Left ventricle myocardium superior (tissue), 1 donor: ENCODE results near the gene GFY. TPM values are rescaled to one million over a fixed set of nuclear protein-coding genes. Genes with fewer than 3 reads are reported as not detected.
A peak's percentile ranks its signal among the peaks of the same experiment; 100 is the strongest.
"Not testable (repeated sequence)": the region's sequence is repeated elsewhere in the genome, so short reads cannot be mapped to it uniquely, and the experiment has no call there.

Source experiments
- ATAC-seq: fragments of 200-7000 bp; cut with Tn5 transposase; one replicate; pipeline ENCODE4 v1.9.1; 2020; ENCODE audit warnings: mild to moderate bottlenecking, moderate library complexity
- DNase-seq: peaks from one replicate; pipeline ENCODE4 v3.0.0-alpha.2; 2020
- intact Hi-C: fragments of 100-400 bp; cut with micrococcal nuclease; formaldehyde crosslinking; loops from one replicate; pipeline ENCODE4 v1.11.0; 2022
- total RNA-seq: library from RNA; stranded (reverse); fragmentation: NEBNext Ultra II Directional; extraction: Animal tissue kit (Norgen Biotek cat#: 25700); gene quantifications from one replicate; pipeline ENCODE4 v1.2.1, GENCODE V29; 2021
- donor health status: DM: no; HTN: yes; CAD: no; lungs with severe emphysema.

Gene GFY
- total RNA-seq, 1 donor from 2014 or later = not detected

GRCh38 chr19:49441210-49441959 lies 16.2 kb downstream of the GFY start, which contains the start of gene SLC17A7:
SLC17A7 (minus strand) TSS chr19:49441527; CDS start chr19:49441379, 148 bp downstream.
- intact Hi-C loops = loop anchor here (5.0 kb wide), 1 partner anchor 49 kb away; no protein-coding TSS in a partner anchor
- ATAC-seq (peak; percentile 10), DNase-seq (peak; percentile 70)

DNA sequence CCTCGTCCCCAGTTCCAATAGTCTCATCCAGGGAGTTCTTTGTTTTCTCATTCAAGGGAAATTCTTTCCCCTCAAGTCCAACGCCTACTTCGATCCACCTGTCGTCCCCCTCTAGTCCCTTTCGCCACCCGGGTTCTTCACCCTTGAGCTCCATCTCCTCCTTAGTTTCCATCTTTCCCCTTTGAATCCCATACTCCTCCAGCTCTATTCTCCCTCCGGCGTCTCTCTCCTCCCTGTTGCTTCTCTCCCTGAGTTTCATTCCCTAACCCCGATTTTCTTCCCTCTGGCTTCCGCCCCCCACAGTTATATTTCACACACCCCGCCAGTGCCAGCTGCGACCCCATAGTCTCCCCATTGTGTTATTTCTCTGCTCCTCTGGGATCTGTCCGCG lies 16.8 kb downstream of the GFY start:
- no peak for ATAC-seq
- intact Hi-C loops = loop anchor here (5.0 kb wide), 1 partner anchor 50 kb away; no protein-coding TSS in a partner anchor
- no peak for DNase-seq

GRCh38 chr19:49442354-49442753 lies 17.2 kb downstream of the GFY start:
- DNase-seq (no peak), ATAC-seq (peak; percentile 5)
- intact Hi-C loops = loop anchor here (5.0 kb wide), 1 partner anchor 50 kb away; no protein-coding TSS in a partner anchor

DNA sequence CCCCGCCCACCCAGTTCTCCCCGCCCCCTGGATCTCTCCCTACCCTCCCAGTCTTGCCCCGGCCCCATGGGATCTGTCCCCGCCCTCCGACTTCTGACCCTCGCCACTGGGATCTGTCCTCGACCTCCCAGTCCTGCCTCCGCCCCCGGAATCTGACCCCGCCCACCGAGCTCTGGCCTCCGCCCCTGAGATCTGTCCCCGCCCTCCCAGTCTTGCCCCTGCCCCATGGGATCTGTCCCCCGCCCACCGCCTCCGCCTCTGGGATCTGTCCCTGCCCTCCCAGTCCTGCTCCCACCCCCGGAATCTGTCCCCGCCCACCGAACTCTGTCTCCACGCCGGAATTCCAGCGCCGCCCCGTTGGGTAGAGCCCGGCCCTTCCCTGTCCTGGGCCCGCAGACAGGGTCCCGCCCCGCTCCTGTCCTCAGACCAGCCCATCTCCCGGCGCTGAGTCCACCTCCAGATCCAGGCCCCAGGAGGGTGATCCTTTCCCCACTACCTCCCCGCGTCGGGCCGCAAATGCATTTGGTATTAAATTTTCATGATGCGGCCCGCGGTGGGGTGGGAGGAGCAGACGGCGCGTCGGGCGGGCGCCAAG lies 17.7 kb downstream of the GFY start:
- intact Hi-C loops = loop anchor here (5.0 kb wide), 1 partner anchor 51 kb away; no protein-coding TSS in a partner anchor
- ATAC-seq (peak; percentile 85), DNase-seq (peak; percentile 96)

DNA sequence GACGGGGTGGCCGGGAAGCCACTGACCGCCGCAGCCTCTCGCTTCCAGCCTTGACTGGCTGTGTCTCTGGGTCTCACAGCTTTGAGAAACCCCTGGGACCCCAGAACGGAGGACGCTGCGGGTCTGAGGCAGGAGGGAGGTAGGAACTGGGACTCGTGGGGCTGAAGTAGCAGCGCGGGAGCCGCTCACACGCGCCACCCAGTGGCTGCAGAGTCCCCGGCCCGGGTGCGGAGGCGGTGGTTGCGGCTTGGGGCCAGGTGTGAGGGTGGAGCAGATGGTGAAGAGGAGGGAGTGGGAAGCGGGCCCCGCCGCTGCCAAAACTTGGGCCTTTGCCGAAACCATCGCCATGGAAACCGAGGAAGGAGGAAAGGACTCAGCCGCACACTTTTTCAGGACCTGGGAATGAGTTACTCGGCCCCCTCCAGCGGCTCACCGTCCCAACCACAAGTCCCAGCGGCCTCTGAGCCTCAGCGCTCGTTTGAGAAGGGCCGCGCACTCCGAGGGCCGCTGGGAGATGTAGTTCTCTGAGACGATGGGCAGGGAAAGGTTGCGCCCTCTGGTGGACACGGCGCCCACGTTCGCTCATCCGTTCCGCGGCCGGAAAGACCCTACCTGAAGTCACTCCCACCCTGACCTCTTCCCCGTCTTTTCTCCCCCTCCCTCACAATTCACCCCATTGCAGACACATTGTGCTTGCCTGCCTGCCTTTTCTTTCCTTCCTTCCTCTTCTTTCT lies 18.3 kb downstream of the GFY start:
- ATAC-seq = peak; percentile 87
- intact Hi-C loops = loop anchor here (5.0 kb wide), 1 partner anchor 51 kb away; no protein-coding TSS in a partner anchor
- DNase-seq = peak; percentile 96

GRCh38 chr19:49444100-49444700 lies 19.0 kb downstream of the GFY start:
- not testable (repeated sequence) for ATAC-seq
- intact Hi-C loops = loop anchor here (5.0 kb wide), 1 partner anchor 52 kb away; no protein-coding TSS in a partner anchor

GRCh38 chr19:49445997-49446396 lies 20.8 kb downstream of the GFY start:
- ATAC-seq (no peak), DNase-seq (no peak)
- intact Hi-C loops = no loop called here

More at GRCh38 chr19:49444100-49444700, 19.0 kb downstream of the GFY start:
- not testable (repeated sequence) for DNase-seq

- DNase-seq = peak; percentile 62
- intact Hi-C loops = no loop called here
- ATAC-seq = no peak
Measured at GRCh38 chr19:49447485-49448431, 22.6 kb downstream of the GFY start.

DNA sequence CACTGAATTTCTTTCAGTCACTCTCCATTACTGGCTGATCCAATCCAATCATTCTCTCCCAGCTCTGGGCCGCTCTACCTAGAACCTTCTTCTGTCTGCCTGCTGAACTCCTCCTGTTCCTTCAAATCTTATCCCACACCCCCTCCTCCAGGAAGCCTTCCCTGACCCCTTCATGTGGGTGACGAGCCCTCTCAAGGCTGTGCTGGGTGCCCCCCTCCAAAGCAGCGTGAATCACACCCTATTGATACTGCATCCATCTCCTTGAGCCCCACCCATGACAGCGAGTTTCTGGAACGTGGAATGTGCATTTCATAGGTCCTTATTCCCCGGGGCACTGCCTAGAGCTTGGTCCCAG lies 23.2 kb downstream of the GFY start:
- ATAC-seq (no peak), DNase-seq (no peak)
- intact Hi-C loops = no loop called here

DNA sequence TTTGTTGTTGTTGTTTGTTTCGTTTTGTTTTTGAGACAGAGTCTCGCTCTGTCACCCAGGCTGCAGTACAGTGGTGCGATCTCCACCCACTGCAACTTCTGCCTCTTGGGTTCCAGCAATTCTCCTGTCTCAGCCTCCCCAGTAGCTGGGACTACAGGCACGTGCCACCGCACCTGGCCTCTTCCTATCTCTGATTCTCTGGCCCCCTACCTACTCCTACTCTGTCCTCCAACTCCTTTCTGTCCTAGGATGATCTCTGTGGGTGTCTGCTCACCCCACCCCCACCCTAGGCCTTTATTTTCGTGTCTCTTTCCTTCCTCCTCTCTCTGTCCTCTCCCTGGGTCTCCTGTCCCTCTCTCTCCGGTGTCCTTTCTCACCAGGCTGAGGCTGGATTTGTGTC lies 25.2 kb downstream of the GFY start:
- DNase-seq (no peak), ATAC-seq (no peak)

GRCh38 chr19:49451430-49452181 lies 26.4 kb downstream of the GFY start, which contains the start of gene PIH1D1:
PIH1D1 (minus strand) TSS chr19:49451814; CDS start chr19:49451574, 240 bp downstream.
- peak; percentile 75 for ATAC-seq
- peak; percentile 94 for DNase-seq
- intact Hi-C loops = no loop called here

More for the DNA sequence above, 25.2 kb downstream of the GFY start:
- intact Hi-C loops = no loop called here

DNA sequence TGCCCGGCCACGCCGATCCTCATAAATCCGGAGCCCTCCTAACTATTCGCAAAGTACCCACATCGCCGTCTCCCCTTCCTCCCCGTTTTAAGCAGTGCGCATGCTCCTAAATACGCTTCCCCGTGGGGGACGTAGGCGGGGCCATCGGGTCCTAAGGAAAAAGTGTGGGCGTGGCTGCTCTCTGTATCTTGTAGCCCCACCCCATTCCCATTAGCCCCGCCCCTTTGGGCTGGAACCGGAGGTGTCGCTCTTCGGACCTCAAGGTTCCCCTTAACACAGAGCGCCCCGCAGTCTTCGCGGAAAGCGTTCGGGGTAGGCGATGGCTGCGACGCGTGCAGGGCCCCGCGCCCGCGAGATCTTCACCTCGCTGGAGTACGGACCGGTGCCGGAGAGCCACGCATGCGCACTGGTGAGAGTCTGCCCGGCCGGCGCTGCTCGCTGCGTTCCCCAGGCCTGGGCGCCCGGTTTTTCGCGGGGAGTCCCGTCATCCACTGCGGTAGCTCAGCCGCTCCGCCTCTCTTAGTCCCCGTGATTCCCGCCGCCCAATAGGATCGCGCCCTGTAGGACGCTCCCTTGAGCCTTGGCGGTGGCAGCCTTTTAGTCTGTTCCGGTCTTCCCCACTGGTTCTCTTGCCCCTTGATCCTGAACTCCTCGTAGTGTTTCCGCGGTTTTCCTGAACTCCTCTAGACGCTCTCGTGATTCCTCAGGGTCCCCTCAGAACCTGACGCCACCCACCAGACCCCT lies 28.0 kb downstream of the GFY start, which contains the start of gene ALDH16A1:
TSS of gene ALDH16A1 (plus strand) at position 213 of the 744 bp plus-strand sequence. CDS start at position 320, 107 bp downstream.
- ATAC-seq (peak; percentile 91), DNase-seq (peak; percentile 98)
- intact Hi-C loops = no loop called here

- ATAC-seq = no peak
- DNase-seq = no peak
- intact Hi-C loops = no loop called here
Measured at GRCh38 chr19:49453757-49454240, 28.6 kb downstream of the GFY start.

GRCh38 chr19:49455773-49456172 lies 30.6 kb downstream of the GFY start:
- intact Hi-C loops = no loop called here
- no peak for ATAC-seq
- DNase-seq = no peak

GRCh38 chr19:49456326-49456725 lies 31.1 kb downstream of the GFY start:
- DNase-seq (no peak), ATAC-seq (no peak)
- intact Hi-C loops = no loop called here

DNA sequence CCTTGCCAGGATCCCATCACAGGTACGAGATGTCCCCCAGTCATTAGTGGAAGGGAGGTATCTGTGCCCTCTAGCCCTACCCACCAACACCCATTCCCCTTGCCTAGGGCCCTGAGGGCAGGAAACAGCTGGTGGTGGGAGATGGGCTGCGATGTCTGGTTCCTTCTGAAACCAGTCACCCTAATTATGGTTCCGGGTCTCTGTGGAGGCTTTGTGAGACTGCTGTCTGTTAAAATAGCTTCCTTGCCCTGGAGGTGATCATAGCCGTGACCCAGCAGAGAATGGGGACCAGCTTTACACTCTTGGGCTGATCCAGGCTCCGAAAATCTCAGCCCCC lies 33.3 kb downstream of the GFY start:
- DNase-seq = no peak
- no peak for ATAC-seq
- intact Hi-C loops = no loop called here

DNA sequence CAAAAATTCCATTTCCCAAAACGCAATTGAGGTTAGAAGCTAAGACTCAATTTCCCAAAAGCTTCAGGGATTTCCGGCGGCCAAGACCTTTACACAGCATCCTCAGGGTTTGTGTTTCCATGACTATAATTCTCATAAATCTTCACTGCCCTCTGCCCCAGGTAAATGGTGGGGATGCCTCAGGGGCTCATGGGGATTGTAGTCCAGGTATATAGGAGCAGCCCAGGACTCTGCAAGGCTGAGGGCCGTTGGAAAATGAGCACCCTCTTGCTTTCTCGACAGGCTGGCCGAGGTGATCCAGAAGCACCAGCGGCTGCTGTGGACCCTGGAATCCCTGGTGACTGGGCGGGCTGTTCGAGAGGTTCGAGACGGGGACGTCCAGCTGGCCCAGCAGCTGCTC lies 34.2 kb downstream of the GFY start:
- intact Hi-C loops = no loop called here
- no peak for DNase-seq
- no peak for ATAC-seq
